HG03460 (cell line): ENCODE measurements around the gene CAD.
"Not testable (repeated sequence)": the region's sequence is repeated elsewhere in the genome, so short reads cannot be mapped to it uniquely, and the experiment has no call there.

Source experiments
- ATAC-seq: cut with Tn5 transposase; IDR thresholded peaks from one replicate; pipeline ENCODE4 v1.9.1; 2021; ENCODE audit not compliant: unreplicated experiment

Gene CAD

DNA sequence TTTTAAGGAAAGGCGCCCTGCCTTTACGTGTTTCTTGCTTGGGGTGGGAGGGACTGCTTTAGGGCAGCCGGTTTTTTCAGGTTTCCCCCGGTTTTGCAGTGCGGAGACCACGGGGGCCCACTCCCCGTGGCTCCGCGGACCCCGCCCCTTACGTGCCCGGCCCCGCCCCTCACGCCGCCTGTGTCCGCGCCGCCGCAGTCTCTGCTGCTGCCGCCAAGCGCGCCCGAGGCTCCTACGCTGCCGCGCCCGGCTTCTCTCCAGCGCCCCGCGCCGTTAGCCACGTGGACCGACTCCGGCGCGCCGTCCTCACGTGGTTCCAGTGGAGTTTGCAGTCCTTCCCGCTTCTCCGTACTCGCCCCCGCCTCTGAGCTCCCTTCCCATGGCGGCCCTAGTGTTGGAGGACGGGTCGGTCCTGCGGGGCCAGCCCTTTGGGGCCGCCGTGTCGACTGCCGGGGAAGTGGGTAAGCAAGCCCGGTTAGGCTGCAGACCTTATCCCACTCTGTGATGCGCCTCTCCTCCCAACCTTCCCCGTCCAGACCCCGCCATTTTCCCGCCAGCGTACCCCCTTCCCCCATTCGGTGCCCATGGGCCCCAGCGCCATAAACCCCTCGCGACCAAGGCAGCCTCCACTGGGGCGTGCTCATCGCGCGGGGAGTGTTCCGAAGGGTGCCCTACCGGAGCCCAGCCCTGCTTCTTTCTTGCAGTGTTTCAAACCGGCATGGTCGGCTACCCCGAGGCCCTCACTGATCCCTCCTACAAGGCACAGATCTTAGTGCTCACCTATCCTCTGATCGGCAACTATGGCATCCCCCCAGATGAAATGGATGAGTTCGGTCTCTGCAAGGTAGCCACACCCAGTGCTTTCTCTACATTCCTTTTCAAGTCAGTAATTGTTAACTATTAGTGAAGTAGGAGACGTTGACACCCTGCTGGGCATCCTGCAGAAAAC is at the start of gene CAD:
CAD (plus strand) TSS at position 197 of the 949 bp plus-strand sequence; CDS start at position 380, 183 bp downstream.
- peak; percentile 79 for ATAC-seq

GRCh38 chr2:27170581-27171337 is 46.4 kb upstream of the CAD start:
- ATAC-seq, result no peak

DNA sequence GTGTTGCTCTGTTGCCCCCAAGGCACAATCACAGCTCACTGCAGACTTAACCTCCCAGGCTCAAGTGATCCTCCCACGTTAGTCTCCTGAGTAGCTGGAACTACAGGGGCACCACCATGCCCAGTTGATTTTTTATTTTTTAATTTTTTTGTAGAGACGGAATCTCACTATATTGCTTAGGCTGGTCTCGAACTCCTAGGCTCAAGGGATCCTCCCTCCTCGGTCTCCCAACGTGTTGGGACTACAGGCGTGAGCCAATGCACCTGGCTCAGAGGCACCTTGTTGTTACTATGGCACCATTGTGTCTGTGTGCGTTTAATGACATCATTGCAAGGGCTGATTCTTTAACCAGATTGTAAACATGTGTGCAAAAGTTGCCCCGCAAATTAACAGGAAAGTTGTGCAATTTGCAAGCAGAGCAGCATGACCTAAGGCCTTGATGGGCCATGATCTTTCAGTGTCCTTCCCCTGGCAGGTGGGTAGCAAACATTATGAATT is 45.8 kb upstream of the CAD start:
- no peak for ATAC-seq

DNA sequence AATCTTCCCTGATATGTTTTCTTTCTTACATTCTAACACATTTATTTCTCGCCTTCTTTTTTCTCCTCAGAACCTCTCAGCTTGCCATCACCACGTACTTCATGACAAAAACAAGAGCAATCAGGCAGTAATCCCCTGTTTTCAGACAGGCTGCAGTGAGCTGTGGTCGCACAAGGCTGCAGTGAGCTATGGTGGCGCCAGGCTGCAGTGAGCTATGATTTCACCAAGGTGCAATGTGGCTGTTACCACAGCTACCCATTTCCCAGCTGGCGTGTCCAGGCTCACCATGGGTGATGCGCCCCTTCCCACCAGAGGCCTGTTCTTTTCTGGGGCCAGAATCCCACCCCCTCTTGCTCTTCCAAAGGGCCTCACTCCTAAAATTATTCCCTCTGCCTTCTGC is 42.5 kb upstream of the CAD start:
- ATAC-seq, result no peak

GRCh38 chr2:27175330-27175729 is 41.8 kb upstream of the CAD start:
- ATAC-seq, result no peak

GRCh38 chr2:27175781-27176180 is 41.4 kb upstream of the CAD start:
- not testable (repeated sequence) for ATAC-seq

DNA sequence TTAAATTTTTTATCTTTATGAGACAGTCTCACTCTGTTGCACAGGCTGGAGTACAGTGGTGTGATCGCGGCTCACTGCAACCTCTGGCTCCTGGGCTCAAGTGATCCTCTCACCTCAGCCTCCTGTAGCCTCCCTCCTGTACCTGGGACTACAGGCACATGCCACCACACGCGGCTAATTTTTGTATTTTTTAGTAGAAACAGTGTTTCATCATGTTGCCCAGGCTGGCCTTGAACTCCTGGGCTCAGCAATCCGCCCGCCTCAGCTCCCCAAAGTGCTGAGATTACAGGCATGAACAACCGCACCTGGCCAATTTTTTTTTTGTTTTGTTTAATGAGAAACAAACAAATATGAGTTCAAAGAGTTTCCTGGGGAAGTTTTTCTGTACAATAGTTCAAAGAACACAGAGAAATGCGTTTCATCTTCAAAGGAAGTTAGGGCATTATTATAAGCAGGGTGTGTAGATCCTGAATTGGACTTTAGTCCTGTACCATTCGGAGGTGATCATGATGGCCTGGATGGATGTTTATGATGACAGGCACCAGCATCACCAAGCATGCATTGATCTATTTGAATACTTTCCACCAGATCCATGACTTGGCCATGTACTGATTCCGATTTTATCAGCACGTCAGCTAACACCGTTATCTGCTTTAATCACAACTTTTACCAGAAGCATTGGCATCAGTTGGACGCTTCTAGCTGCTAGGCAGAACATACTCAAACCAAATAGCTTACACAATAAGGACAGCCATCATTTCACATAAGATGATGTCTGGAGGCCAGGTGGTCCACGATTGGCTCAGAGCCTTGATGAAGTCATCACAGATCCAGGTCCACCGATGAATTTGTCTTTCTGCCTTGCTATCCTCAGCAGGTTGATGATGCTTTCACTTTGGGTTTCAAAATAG is 39.5 kb upstream of the CAD start:
- ATAC-seq, result no peak

- ATAC-seq, result no peak
Measured at GRCh38 chr2:27178469-27178868, 38.7 kb upstream of the CAD start.

GRCh38 chr2:27179344-27180000 is 37.7 kb upstream of the CAD start:
- ATAC-seq, result no peak

- no peak for ATAC-seq
Measured at GRCh38 chr2:27182346-27182745, 34.8 kb upstream of the CAD start.

GRCh38 chr2:27184115-27184514 is 33.1 kb upstream of the CAD start:
- ATAC-seq, result no peak

GRCh38 chr2:27185331-27186026 is 31.7 kb upstream of the CAD start:
- ATAC-seq, result no peak

GRCh38 chr2:27186613-27187345 is 30.4 kb upstream of the CAD start:
- no peak for ATAC-seq

DNA sequence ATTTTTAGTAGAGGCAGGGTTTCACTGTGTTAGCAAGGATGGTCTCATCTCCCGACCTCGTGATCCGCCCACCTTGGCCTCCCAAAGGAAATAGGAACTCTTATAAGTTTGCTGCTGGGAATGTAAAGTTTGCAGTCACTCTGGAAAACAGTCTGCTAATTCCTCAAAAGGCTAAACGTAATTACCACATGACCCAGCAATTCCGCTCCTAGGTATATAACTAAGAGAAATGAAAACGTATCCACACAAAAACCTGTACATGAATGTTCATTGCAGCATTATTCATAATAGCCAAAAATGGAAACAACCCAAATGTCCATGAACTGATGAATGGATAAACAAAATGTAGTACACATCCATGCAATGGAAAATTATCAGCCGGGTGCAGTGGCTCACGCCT is 27.2 kb upstream of the CAD start:
- ATAC-seq, result no peak

DNA sequence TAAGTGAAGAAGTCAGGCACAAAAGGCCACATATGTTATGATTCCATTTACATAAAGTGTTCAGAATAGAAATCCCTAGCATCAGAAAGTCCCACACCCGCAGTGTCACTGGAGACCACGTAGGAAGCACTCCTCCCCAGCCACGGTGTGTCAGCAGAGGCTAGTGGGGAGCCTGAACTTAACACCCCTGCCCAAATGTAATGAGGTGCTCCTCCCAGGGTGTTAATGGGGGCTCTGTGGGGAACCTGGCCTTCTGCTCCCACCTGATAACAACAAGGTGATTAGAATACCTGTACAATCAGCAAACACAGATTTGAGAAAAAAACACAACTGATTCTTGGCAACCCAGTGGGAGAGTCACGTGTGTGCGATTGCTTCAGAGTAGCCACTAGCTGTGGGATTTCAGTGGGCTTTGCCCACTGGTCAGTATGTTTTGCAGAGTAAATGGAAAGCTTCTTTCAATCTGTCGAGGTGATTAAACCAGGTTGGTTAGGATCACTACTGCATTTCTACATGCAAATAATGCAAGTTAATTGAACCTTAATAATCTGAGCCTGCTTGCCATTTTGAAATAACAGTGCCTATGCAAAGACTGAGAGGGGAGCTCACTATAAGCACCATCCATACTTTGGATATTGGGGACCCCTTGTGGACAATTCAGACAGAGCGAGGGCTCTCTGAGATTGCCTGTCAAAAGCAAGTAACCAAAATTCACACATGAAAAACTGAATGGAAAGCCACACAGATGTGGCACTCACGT is 25.9 kb upstream of the CAD start:
- no peak for ATAC-seq

- no peak for ATAC-seq
Measured at GRCh38 chr2:27194538-27195354, 22.4 kb upstream of the CAD start.

DNA sequence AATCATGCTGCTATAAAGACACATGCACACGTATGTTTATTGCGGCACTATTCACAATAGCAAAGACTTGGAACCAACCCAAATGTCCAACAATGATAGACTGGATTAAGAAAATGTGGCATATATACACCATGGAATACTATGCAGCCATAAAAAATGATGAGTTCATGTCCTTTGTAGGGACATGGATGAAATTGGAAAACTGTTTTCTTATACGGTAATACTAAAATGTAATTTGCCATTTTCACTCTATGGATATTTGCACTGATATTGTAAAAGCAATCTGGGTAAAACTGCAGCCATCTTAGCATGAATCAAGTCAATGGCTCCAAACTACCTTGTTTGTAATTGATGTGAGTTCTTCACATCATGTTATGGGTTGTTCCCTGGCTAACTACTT is 21.4 kb upstream of the CAD start:
- not testable (repeated sequence) for ATAC-seq
